RKO (cell line): Measurements from ENCODE around the gene AVEN.

ENCODE experiments used
- DNase-seq: peaks from one replicate; pipeline ENCODE4 v3.0.0-alpha.2; 2016; ENCODE audit warnings: low spot score

AVEN gene

GRCh38 chr15:33985751-33986150 is 53.3 kb downstream of the AVEN start:
- no peak for DNase-seq

GRCh38 chr15:33985287-33985686 is 53.7 kb downstream of the AVEN start:
- DNase-seq, result no peak

- DNase-seq, result no peak
Measured at GRCh38 chr15:33982516-33982915, 56.5 kb downstream of the AVEN start.

- DNase-seq, result no peak
Measured at GRCh38 chr15:33980159-33980558, 58.8 kb downstream of the AVEN start.

GRCh38 chr15:33975022-33975565 is 63.9 kb downstream of the AVEN start:
- peak; percentile 12 for DNase-seq

GRCh38 chr15:33971811-33972210 is 67.2 kb downstream of the AVEN start:
- DNase-seq, result no peak

- no peak for DNase-seq
Measured at GRCh38 chr15:33968821-33969220, 70.2 kb downstream of the AVEN start.

- no peak for DNase-seq
Measured at GRCh38 chr15:33968224-33968623, 70.8 kb downstream of the AVEN start, which contains the start of gene CHRM5. TSS of gene CHRM5 (plus strand) at chr15:33968497. CDS start at chr15:34062718, 94,221 bp downstream.

GRCh38 chr15:33964665-33965040 is 74.4 kb downstream of the AVEN start:
- no peak for DNase-seq

GRCh38 chr15:33963831-33964664 is 75.0 kb downstream of the AVEN start:
- DNase-seq, result peak; percentile 72

- DNase-seq, result no peak
Measured at GRCh38 chr15:33960549-33960935, 78.5 kb downstream of the AVEN start.

- DNase-seq, result no peak
Measured at GRCh38 chr15:33959844-33960548, 79.0 kb downstream of the AVEN start.

- no peak for DNase-seq
Measured at GRCh38 chr15:33956397-33956796, 82.6 kb downstream of the AVEN start.

- DNase-seq, result no peak
Measured at GRCh38 chr15:33955945-33956344, 83.1 kb downstream of the AVEN start.

GRCh38 chr15:33946152-33946551 is 92.9 kb downstream of the AVEN start:
- DNase-seq, result no peak

- DNase-seq, result no peak
Measured at GRCh38 chr15:33941279-33942063, 97.5 kb downstream of the AVEN start.

GRCh38 chr15:33934921-33935320 is 104.1 kb downstream of the AVEN start:
- no peak for DNase-seq

GRCh38 chr15:33934396-33934795 is 104.6 kb downstream of the AVEN start:
- no peak for DNase-seq

GRCh38 chr15:33932734-33933133 is 106.3 kb downstream of the AVEN start:
- no peak for DNase-seq

- DNase-seq, result no peak
Measured at GRCh38 chr15:33926260-33926659, 112.7 kb downstream of the AVEN start.

- DNase-seq, result no peak
Measured at GRCh38 chr15:33923446-33923845, 115.6 kb downstream of the AVEN start.
